Esophagus squamous epithelium (tissue), 4 donors: ENCODE measurements around the gene UNC5C.

ENCODE experiments used
- CTCF ChIP-seq, 6 experiments: fragments of 450-650 bp in 4 of 6; fragments of 200-600 bp in 2 of 6; sonication (generic) in 2 of 6; IDR thresholded peaks; one replicate each; pipeline ENCODE4 v1.5.1; 2016 to 2019; ENCODE audit warnings: antibody characterized with exemption in 6 of 6, mild to moderate bottlenecking in 4 of 6, moderate library complexity in 4 of 6
- POLR2A ChIP-seq, 4 donors: fragments of 450-650 bp; IDR thresholded peaks; one replicate each; pipeline ENCODE4 v1.6.1; 2017; ENCODE audit warnings: antibody characterized with exemption in 4 of 4, mild to moderate bottlenecking in 4 of 4, moderate library complexity in 3 of 4

- TF ChIP-seq CTCF (IDR thresholded peaks at IDR 0.05) (no peak), POLR2A (IDR thresholded peaks at IDR 0.05) (no peak)
Measured at GRCh38 chr4:95317085-95317793, 231.5 kb downstream of the UNC5C start.
